Measurements from ENCODE around the gene ZBTB25.

Gene ZBTB25

DNA sequence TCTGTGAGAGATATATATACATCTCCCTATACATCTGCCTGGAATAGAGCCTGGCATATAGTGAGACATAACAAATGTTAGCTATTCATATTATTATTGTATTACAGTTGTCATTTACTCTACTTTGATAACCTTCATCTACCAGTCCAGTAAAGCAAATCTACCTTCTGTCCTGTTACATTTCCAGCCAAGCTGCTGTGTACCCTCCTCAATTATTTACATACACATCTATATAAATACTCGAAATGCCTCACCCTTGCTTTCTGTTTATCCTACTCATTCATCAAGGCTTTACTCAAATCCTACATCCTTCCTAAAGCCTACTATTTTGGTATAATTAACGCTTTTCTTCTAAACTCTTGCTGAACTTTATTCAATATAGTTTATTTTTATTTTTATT, 9.6 kb upstream of the ZBTB25 start:
- DNase-seq: no peak

DNA sequence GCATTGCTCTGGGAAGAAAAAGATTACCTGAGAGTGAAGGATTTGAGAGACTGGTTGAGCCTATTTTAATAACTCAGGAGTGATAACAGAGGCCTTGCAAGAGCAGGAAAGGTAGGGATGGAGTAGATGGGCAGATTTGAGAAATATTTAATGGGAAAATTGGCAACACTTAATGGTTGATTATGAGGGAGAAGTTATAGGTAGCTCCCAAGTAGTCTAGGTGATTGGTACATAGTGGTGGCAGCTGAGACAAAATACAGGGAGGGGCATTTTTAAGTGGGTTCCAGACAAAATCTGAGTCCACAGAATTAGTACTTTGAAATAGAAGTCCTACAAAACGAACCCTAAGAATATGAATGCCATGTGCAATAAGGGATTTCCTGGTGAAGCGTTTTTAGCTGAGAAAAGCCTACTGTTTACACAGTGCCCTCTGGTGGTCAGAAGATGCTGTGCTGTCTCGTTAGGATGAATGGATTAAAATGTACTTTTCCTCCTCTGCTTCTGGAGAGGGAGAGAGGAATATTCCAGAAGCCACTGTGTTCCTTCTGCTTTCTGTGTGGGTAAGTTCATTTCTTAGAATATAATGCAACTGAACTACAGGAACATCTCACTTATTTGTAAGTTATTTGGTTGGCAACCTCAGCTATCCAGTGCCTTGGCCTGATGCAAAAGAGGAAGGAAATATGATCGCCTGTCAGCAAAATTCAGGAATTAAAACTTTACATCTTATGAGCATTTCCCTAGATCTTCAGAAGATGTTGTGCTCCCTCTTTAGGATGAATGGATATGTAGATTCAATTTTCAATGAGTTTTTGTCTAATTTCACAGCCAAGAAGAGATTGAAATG, 7.4 kb upstream of the ZBTB25 start:
- peak; percentile 41 for DNase-seq

- no peak for DNase-seq
Measured at GRCh38 chr14:64509036-64509435, 5.4 kb upstream of the ZBTB25 start.

DNA sequence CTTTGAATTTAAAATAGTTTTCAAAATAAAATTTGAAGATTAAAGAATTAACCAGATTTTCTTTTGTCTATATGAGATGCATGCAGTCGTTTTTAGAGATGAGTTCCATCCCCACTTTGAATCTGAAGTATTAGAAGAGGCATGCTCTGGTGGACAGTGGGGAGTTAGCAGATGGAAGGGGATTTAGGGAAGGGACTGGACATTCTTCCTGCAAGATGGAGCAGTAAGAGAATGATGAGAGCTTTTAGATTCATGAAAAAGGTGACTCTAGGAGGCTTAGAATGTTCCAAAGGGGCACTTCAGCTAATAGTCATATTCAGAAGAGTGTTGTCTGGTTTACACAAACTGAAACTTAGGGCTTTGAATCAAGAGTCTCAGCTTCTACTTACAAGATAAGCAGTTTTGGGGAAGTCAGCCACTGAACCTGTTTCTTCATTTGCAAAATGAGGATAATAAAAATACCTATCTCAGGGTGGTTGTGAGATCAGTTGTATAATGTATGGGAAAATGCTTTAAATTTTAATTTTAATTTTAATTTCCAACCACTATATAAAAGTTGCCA, 4.7 kb upstream of the ZBTB25 start:
- DNase-seq: no peak

DNA sequence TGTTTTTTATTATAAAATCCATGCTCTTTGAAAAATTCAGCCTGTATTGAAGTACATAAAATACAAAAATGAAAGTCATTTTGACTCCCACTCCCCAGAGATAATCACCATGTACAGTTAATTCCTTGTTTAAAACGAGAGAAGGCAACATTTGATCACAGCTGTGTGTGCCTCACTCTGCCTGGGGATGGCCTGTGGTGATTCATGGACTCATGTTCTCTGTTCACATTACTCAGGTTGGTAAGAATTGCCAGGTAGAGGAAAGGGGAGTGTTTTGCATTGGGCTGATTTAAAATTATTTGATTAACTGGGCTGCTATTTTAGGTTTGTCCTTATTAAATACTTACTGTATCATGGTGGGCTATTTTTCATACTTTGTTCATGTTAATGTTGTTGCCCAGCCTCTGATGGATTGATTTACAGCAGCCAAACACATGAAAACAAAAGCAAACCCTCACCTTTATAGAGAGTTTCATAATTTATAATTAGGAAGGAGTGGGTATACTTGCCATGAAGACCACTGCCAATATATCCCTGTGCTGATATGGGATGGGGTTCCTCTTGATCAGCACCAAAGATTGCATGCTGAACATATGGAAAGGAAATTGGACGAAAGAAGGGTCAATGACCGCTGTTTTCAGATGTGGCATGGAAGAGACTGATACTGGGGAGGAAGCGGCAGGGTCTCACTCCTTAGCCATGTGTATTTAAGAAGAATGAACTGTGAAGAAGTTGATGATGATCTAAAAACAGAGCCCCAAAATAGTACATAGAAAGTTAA, 3.9 kb upstream of the ZBTB25 start:
- DNase-seq: no peak

DNA sequence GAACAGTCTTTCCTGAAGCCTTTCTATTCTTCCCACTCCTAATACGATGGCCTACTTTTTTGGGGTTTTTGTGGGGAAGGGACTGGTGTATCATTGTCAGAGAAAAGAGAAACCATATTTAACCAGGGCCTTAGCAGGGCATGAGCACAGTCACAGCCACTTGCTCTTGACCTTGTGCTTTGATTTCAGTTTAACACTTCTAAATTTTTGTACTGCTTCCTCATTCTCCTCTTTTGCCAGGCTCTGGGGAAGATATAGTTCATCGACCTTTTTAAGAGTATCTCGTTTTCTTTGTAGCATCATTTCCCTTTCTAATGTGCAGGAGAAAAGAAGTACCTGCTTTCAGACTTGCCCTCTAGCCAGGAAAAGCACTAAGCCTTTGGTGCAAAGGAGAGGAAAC, 3.1 kb upstream of the ZBTB25 start:
- no peak for DNase-seq

- DNase-seq: peak; percentile 66
Measured at GRCh38 chr14:64504897-64505794, 1.5 kb upstream of the ZBTB25 start.

DNA sequence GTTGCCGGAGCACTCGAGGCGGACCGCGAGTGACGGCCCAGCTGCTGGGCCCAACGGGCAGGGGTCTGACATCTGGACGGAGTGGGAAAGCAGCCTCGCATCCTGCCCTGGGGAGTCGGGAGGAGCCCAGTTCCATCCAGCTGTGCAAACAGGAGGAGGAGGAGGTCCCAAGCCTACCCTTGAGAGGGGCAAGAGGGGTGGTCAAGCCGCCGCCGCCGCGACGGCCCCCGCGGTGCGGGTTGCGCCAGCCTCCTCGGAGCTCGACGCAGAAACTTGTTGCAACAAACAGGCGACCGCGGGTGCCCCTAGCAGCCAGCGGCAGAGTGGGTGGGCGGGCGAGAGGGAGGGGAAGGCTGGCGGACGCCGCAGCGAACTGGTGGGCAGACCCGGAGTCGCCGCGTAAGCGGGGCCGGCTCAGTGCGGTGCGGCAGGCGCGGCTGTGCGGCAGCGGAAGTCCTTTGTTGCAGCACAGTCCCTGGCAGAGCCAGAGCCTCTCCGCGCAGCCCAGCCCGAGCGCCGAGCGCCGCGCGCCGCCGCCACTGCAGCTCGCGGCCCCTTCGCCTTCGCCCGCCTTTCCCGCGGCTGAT, 765 bp upstream of the ZBTB25 start, which contains the start of gene ZBTB1:
ZBTB1 (plus strand) TSS at position 461 of the 587 bp plus-strand sequence. CDS start 16,735 bp downstream, outside the sequence.
- peak; percentile 88 for DNase-seq

DNA sequence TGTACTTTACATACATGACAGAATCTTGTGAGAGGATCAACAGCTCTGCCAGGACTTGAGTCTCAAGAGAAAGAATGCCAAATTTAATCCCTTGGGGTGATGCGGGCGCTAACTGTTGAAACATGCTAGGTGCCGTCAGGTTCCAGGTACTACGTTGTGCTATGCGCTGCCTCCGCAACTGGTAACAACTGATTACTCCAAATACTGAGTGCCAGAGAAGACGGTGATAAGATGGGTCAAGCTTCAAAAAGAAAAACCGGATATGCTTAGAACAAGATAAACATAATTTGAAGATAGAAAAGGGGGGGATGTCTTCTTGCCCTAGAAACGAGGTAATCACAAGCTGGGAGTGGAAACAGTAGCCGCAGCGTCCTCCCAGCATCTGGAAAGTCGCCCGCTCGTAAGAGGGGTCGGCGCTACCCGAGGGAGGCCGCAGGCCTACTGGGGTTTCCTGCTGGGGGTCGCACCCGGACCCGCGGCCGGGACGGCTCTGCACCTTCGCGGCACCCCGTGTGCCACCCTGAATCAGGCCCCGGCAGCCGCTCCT, 678 bp downstream of the ZBTB25 start:
- DNase-seq: no peak

DNA sequence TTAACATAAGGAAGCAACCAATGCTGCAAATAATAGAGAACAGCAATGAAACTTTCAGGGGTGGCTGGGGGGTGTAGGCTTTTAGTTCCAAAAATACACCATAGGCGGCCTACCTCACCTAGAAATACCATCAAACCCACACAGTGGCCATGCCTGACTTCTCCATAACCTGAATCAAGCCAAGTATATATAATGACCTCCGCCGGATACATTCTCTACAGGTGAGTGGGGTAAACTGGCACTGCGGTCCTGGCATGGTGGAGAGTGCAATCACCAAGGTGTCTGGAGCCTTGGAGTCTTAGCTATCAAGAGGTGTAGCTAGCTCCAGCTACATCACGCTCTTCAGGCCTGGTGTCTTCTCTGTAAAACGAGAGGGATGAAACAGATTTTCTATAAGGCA, 1.2 kb downstream of the ZBTB25 start:
- no peak for DNase-seq

- no peak for DNase-seq
Measured at GRCh38 chr14:64501411-64502171, 2.0 kb downstream of the ZBTB25 start.

- DNase-seq: no peak
Measured at GRCh38 chr14:64500088-64500487, 3.5 kb downstream of the ZBTB25 start.

- DNase-seq: no peak
Measured at GRCh38 chr14:64496764-64497163, 6.9 kb downstream of the ZBTB25 start.

GRCh38 chr14:64495252-64495651, 8.4 kb downstream of the ZBTB25 start:
- DNase-seq: no peak

DNA sequence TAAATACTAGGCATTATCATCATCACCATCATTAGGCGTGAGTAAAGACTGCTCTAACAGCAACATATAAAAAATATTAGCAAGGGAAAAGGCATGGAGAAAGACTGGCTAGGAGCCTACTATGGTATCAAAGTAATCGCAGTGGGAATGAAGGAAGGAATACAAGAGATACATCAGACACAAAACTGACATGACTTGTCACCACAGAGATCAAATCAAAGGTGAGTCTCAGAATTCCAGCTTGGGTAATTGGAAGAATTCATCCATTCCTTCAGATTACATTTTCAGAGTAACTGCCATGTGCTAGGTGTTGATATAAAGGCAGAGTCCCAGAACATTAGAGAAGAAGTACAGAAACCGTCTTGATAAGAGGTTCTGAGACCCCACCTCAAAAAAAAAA, 10.2 kb downstream of the ZBTB25 start:
- DNase-seq: no peak

GRCh38 chr14:64491637-64492036, 12.0 kb downstream of the ZBTB25 start:
- DNase-seq: no peak

GRCh38 chr14:64488590-64489099, 15.0 kb downstream of the ZBTB25 start:
- DNase-seq: no peak

- DNase-seq: no peak
Measured at GRCh38 chr14:64478634-64479250, 24.9 kb downstream of the ZBTB25 start.

- no peak for DNase-seq
Measured at GRCh38 chr14:64476438-64476837, 27.2 kb downstream of the ZBTB25 start.

DNA sequence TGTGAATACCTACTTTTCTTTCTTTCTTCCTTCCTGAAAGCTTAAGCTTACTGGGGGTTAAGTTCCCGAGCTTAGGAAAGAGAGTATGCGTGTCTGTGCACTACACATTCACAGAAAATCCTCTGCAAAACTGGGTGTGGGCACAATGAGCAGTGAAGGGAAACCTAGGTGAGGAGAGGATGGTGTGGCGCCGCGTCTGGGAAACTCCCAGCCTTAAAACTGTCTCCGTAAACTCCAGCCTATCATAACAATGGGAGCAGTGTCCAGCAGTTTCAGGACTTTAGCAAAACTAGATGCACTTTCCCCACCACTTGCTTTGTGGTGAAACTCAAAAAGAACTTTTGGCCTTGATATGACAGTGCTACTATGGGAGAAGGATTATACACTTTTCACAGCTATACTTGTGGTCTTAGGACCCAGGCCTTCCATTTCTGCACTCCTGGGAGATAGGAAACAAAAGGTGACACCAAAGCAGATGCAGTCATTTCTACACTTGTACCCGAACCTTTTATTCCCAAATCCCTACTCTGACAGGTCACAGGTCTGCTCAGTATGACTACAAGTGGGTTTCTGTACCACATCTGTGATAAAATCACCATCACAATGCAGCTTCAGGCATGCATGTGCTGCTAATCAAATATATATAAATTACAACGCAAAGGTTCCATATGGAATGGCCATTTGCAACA, 27.9 kb downstream of the ZBTB25 start:
- no peak for DNase-seq

Measured in NCI-H2227 treated with DMSO at 0.1 percent for 48 hours (cell line).